ENCODE measurements around the gene CPEB4.

CPEB4 gene

DNA sequence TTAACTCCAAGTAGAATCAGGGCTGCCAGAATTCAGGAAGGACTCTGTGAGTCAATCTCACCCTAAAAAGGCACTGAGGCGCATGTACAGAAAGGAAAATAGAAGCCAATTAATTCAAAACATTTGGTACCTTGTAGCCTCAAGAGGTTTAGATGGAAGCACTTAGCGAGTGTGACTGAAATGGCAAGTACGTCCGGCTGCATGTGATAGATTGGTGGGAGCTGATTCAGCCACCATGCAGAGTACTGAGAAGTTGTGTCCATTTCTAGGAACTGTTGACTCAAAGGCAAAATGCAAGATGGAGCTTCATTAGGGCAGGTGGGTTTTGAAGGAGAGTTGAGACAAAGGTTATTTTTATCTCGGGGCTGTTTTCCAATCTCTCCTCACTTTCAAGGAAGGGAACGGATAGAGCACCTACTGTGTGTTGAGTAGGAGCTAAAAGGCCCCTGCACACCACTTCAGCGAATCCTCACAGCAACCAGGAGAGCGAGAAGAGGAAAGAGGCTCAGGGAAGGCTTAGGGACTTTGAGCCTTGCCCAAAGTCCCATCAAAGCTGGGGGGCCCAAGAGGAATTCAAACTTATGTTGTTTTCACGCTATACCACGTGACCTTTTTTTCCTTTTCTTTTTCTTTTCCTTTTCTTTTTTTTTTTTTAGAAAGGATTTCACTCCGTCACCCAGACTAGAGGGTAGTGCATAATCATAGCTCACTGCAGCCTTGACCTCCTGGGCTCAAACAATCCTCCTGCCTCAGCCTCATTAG lies 34.6 kb upstream of the CPEB4 start:
- TF ChIP-seq, protein P1, sequence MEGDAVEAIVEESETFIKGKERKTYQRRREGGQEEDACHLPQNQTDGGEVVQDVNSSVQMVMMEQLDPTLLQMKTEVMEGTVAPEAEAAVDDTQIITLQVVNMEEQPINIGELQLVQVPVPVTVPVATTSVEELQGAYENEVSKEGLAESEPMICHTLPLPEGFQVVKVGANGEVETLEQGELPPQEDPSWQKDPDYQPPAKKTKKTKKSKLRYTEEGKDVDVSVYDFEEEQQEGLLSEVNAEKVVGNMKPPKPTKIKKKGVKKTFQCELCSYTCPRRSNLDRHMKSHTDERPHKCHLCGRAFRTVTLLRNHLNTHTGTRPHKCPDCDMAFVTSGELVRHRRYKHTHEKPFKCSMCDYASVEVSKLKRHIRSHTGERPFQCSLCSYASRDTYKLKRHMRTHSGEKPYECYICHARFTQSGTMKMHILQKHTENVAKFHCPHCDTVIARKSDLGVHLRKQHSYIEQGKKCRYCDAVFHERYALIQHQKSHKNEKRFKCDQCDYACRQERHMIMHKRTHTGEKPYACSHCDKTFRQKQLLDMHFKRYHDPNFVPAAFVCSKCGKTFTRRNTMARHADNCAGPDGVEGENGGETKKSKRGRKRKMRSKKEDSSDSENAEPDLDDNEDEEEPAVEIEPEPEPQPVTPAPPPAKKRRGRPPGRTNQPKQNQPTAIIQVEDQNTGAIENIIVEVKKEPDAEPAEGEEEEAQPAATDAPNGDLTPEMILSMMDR (IDR thresholded peaks at IDR 0.05; ENCODE audit: low read depth, low read length), result no peak
- H3K4me3 ChIP-seq (ENCODE audit: low read depth, low read length), result no peak overlapping the region

- TF ChIP-seq, protein P1 (IDR thresholded peaks at IDR 0.05; ENCODE audit: low read depth, low read length), result no peak
- H3K4me3 ChIP-seq (ENCODE audit: low read depth, low read length), result no peak overlapping the region
These were observed 32.8 kb upstream of the CPEB4 start for GRCh38 chr5:173855162-173855994.

DNA sequence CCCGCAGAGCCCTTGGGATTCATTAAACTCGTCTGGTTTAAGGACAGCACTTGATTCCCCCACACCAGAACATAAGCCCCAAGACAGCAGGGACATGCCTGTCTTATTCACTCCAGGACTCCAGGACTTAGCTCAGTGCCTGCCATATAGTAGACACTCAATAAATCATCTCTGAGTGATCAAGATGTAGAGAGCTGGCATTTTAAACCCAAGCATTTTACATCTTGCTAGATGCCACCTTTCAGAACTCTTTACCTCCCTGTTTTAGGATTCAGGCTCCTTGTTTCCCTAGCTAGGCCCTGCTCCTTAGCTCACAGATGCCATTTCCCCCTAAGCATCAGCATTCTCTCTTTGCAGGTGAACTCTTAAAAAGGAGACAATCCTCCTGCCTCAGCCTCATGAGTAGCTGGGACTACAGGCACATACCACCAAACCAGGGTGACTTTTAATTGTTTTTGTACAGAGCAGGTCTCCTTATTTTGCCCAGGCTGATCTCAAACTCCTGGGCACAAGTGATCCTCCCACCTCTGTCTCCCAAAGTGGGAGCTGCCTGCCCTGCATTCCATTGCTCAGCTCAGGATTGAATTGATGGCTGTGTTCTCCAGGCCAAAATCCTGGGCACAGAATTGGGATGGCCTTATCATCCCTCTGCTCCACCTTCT lies 32.0 kb upstream of the CPEB4 start:
- H3K4me3 ChIP-seq (ENCODE audit: low read depth, low read length), result no peak overlapping the region
- TF ChIP-seq, protein P1 (IDR thresholded peaks at IDR 0.05; ENCODE audit: low read depth, low read length), result no peak

- no peak overlapping the region for H3K4me3 ChIP-seq (ENCODE audit: low read depth, low read length)
- TF ChIP-seq, protein P1 (IDR thresholded peaks at IDR 0.05; ENCODE audit: low read depth, low read length), result no peak
These were observed 30.9 kb upstream of the CPEB4 start for GRCh38 chr5:173857234-173857633.

- TF ChIP-seq, protein P1 (IDR thresholded peaks at IDR 0.05; ENCODE audit: low read depth, low read length), result no peak
- H3K4me3 ChIP-seq (ENCODE audit: low read depth, low read length), result no peak overlapping the region
These were observed 30.0 kb upstream of the CPEB4 start for GRCh38 chr5:173858021-173858669.

- H3K4me3 ChIP-seq (ENCODE audit: low read depth, low read length), result no peak overlapping the region
- TF ChIP-seq, protein P1 (IDR thresholded peaks at IDR 0.05; ENCODE audit: low read depth, low read length), result no peak
These were observed 29.3 kb upstream of the CPEB4 start for GRCh38 chr5:173858670-173859407.

All from WI38 (cell line).